GM18505 (cell line): ENCODE results near the gene NEK7.
"Not testable (repeated sequence)": the region's sequence is repeated elsewhere in the genome, so short reads cannot be mapped to it uniquely, and the experiment has no call there.

Source experiments
- ATAC-seq: cut with Tn5 transposase; IDR thresholded peaks from one replicate; pipeline ENCODE4 v1.9.1; 2021; ENCODE audit not compliant: unreplicated experiment
- POLR2A ChIP-seq: IDR thresholded peaks from 4 replicates; pipeline ENCODE4 v1.6.1; 2011; ENCODE audit warnings: borderline replicate concordance; ENCODE audit not compliant: insufficient read depth, insufficient read length; ENCODE audit errors: extremely low read depth

The NEK7 gene

GRCh38 chr1:198295225-198295624, 138.4 kb downstream of the NEK7 start:
- ATAC-seq, result no peak
- no peak for TF ChIP-seq POLR2A

- ATAC-seq, result no peak
- no peak for TF ChIP-seq POLR2A
These were observed 139.2 kb downstream of the NEK7 start for GRCh38 chr1:198295971-198296370.

GRCh38 chr1:198297281-198297680, 140.5 kb downstream of the NEK7 start:
- no peak for ATAC-seq
- TF ChIP-seq POLR2A, result no peak

- TF ChIP-seq POLR2A, result no peak
- no peak for ATAC-seq
These were observed 141.8 kb downstream of the NEK7 start for GRCh38 chr1:198298640-198299039.

- no peak for ATAC-seq
- no peak for TF ChIP-seq POLR2A
These were observed 143.7 kb downstream of the NEK7 start for GRCh38 chr1:198300451-198300850.

GRCh38 chr1:198304431-198304830, 147.6 kb downstream of the NEK7 start:
- no peak for TF ChIP-seq POLR2A
- ATAC-seq, result no peak

GRCh38 chr1:198314817-198315216, 158.0 kb downstream of the NEK7 start:
- not testable (repeated sequence) for ATAC-seq

GRCh38 chr1:198315331-198315730, 158.5 kb downstream of the NEK7 start:
- ATAC-seq, result not testable (repeated sequence)

- no peak for ATAC-seq
- no peak for TF ChIP-seq POLR2A
These were observed 159.8 kb downstream of the NEK7 start for GRCh38 chr1:198316546-198317100.

GRCh38 chr1:198318085-198318484, 161.3 kb downstream of the NEK7 start:
- no peak for TF ChIP-seq POLR2A
- peak; percentile 84 for ATAC-seq

- no peak for TF ChIP-seq POLR2A
- no peak for ATAC-seq
These were observed 164.0 kb downstream of the NEK7 start for GRCh38 chr1:198320759-198321158.

GRCh38 chr1:198326232-198326631, 169.4 kb downstream of the NEK7 start:
- ATAC-seq, result no peak
- TF ChIP-seq POLR2A, result no peak

GRCh38 chr1:198326915-198327314, 170.1 kb downstream of the NEK7 start:
- ATAC-seq, result no peak
- TF ChIP-seq POLR2A, result no peak

GRCh38 chr1:198328458-198329032, 171.7 kb downstream of the NEK7 start:
- no peak for TF ChIP-seq POLR2A
- ATAC-seq, result no peak
